GM23248 (cell line): ENCODE results near the gene C18orf63.

ENCODE experiments used
- EZH2 ChIP-seq: fragments of 200-600 bp; sonication (generic); IDR thresholded peaks from 2 replicates; pipeline ENCODE4 v1.6.1; 2018; ENCODE audit warnings: antibody characterized with exemption, mild to moderate bottlenecking; ENCODE audit not compliant: insufficient read depth, poor library complexity, severe bottlenecking
- EZH2phosphoT487 ChIP-seq: fragments of 200-600 bp; sonication (generic); IDR thresholded peaks from 2 replicates; pipeline ENCODE4 v1.6.1; 2018; ENCODE audit warnings: antibody characterized with exemption, moderate library complexity, mild to moderate bottlenecking, low read depth; ENCODE audit not compliant: insufficient read depth

GRCh38 chr18:74284191-74284979 lies 31.3 kb upstream of the C18orf63 start:
- TF ChIP-seq EZH2 (no peak), EZH2phosphoT487 (no peak)
